ENCODE data around the gene PPT2. TPM values are rescaled to one million over a fixed set of nuclear protein-coding genes. Genes with fewer than 3 reads are reported as not detected.

PPT2 gene
- total and polyA plus RNA-seq, 2 of the 8 experiments (the other 6 are each of a cell fraction or from before 2014, with no cell fraction given) = 24.1 to 39.5 TPM

DNA sequence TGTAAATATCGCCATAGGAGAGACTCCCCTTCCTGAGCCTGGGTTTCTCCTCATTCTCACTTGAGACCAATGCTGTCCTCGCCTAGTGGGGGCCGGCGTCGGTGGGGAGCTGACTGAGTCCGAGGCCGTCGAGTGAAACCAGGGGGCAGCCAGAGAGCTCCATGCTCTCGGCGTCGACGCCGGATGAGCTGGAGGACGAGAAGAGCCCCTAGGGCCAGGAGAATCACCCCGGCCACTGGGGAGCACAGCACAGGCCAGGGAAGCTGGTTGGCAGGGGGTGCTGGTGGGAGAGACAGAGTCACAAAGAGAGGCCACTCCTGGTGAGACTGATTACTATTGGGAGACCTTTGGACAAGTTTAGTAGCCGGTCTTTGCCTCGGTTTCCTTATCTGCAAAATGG lies 44.9 kb downstream of the PPT2 start:
- 88% methylated on average over 17 of the region's 17 CpGs; no CpG with 5 or more reads in 1 of the 2 experiments for WGBS, 2 experiments (ENCODE audit: extremely low coverage in 1 of 2, insufficient coverage in 1 of 2, insufficient read length in 1 of 2, insufficient replicate concordance in 2 of 2, low coverage in 1 of 2, low lambda C conversion rate in 2 of 2, missing lambda C conversion rate in 1 of 2)
- Histone ChIP-seq H4K91ac (replicated peaks; ENCODE audit: insufficient read length, low read length) (no peak overlapping the region), H3K14ac (ENCODE audit: insufficient read length) (no peak overlapping the region), H2BK12ac (ENCODE audit: low read depth, low read length) (no peak overlapping the region), H3K79me1 (ENCODE audit: low read depth, low read length) (no peaks in the 10 kb centered on the region), H3K4me3 (ENCODE audit: extremely low read depth in 1 of 4, insufficient read depth in 2 of 4, low read depth in 3 of 4, low read length in 4 of 4) (no peak overlapping the region), H2BK20ac (ENCODE audit: low read length) (no peak overlapping the region), H4K20me1 (replicated peaks in 1 of 2; ENCODE audit: control insufficient read depth in 1 of 2, insufficient read depth in 2 of 2, low read length in 2 of 2) (no peaks in the 10 kb centered on the region), H3K27ac (ENCODE audit: low read depth, low read length) (no peak overlapping the region), H3K4me1 (replicated peaks in 1 of 4; ENCODE audit: control insufficient read depth in 3 of 4, insufficient read depth in 4 of 4, low read length in 3 of 4) (peaks cover 8 to 22% (median 10%) of the 10 kb centered on the region in 4 experiments), H2BK5ac (ENCODE audit: low read depth, low read length) (no peak overlapping the region), H2AFZ (ENCODE audit: low read length) (no peak overlapping the region), H3K23ac (ENCODE audit: insufficient read length) (no peak overlapping the region), H4K5ac (ENCODE audit: insufficient read length, low read depth, low read length) (no peak overlapping the region), H3K79me2 (ENCODE audit: control insufficient read depth in 1 of 2, insufficient read depth in 2 of 2, low read length in 2 of 2) (no peaks in the 10 kb centered on the region), H3K56ac (replicated peaks; ENCODE audit: insufficient read length, low read depth, low read length) (no peak overlapping the region), H3K9ac (replicated peaks in 1 of 4; ENCODE audit: extremely low read depth in 1 of 4, low read depth in 3 of 4, low read length in 3 of 4) (no peak overlapping the region), H2BK15ac (ENCODE audit: low read length) (no peak overlapping the region), H4K8ac (ENCODE audit: extremely low read depth, insufficient read depth, low read length) (no peak overlapping the region), H3K23me2 (ENCODE audit: low read depth, low read length) (peaks cover 7% of the 10 kb centered on the region; the same call in 1 of the 2 replicates), H3K4me2 (ENCODE audit: insufficient read depth in 1 of 2, low read depth in 2 of 2, low read length in 2 of 2) (no peak overlapping the region), H3K18ac (ENCODE audit: extremely low read depth, low read length) (no peak overlapping the region), H3K27me3 (replicated peaks in 1 of 4; ENCODE audit: control insufficient read depth in 3 of 4, extremely low read depth in 1 of 4, insufficient read depth in 3 of 4, low read length in 3 of 4) (no peaks in the 10 kb centered on the region), H3K4ac (replicated peaks; ENCODE audit: insufficient read length, low read depth, low read length) (no peak overlapping the region), H3K36me3 (ENCODE audit: control insufficient read depth in 2 of 4, insufficient read depth in 4 of 4, low read length in 3 of 4) (no peaks in the 10 kb centered on the region), H2AK5ac (ENCODE audit: low read depth, low read length) (no peak overlapping the region), H2BK120ac (replicated peaks; ENCODE audit: low read depth, low read length) (no peak overlapping the region), H3K9me3 (ENCODE audit: insufficient read depth in 2 of 2, low read depth in 1 of 2, low read length in 1 of 2) (no peaks in the 10 kb centered on the region)
- no peak for FAIRE-seq
- ChIA-PET POLR2A (ENCODE audit: partially characterized antibody) (interaction anchor here (13.3 kb wide), 1 partner anchor 19 kb away, joined by 194 read pairs; the partner anchor contains the start of genes AGPAT1 and RNF5), CTCF (ENCODE audit: partially characterized antibody) (interaction anchor here (1.7 to 2.6 kb wide), 2 partner anchors 32 to 80 kb away, joined by 4 to 9 read pairs; no protein-coding TSS in a partner anchor)
- TF ChIP-seq RXRA (IDR thresholded peaks at IDR 0.05; ENCODE audit: insufficient read depth, low read depth, low read length) = no peak
- TF ChIP-seq SIN3A (conservative IDR thresholded peaks at IDR 0.05 in 1 of 2, IDR thresholded peaks at IDR 0.05 in 1 of 2; ENCODE audit: low read depth in 1 of 2, low read length in 2 of 2) = no peak
- DNase-seq (ENCODE audit: low read depth in 1 of 2, low spot score in 2 of 2) = no peak

All from H1 (cell line).